T-helper 1 cell (primary cell): ENCODE measurements around the gene EPHB1.
"Not testable (repeated sequence)": the region's sequence is repeated elsewhere in the genome, so short reads cannot be mapped to it uniquely, and the experiment has no call there.

ENCODE experiments used
- DNase-seq, 5 donors: peaks; one replicate each; pipeline ENCODE4 v3.0.0-alpha.2; 2012 to 2020

EPHB1 gene

DNA sequence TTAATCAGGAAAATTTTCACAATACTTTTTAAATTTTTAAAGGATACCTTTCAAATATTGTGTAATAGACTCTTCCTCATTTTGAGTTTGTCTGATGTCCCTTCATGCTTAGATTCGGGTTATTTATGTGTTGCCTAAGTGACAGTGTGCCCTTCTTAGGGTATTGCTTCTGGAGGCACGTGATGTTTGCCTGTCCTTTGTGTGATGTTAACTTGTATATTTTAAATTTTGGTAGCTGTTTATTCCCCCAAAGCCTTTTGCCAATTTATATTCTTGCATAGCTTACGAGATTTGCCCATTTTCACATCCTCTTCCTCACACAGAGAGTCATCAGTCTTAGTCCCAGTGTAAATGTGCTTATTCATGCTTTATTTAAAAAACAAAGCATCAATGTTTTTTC is 433.1 kb downstream of the EPHB1 start:
- no peak for DNase-seq

DNA sequence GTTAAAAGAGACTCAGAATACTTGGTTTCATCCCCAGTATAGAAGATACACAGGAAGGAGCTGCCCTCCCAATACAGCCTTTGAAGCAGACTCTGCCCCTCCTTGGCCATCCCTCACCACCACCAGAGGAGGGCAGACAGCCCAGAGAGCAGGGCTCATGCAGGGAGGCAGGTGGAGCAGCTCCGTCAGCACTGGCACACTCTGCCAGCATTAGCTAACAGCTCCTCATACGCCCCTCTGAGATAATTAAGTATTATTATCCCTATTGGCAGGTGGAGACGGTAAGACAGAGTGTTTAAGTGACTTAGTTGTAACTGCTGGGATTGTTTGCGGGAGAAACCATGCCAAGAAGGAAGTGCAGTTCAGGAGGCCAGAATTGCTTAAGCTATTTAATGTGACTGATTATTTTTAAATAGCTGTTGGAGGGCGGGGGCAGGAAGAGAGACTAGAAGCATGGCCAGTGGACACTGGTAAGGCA is 434.0 kb downstream of the EPHB1 start:
- DNase-seq = no peak

DNA sequence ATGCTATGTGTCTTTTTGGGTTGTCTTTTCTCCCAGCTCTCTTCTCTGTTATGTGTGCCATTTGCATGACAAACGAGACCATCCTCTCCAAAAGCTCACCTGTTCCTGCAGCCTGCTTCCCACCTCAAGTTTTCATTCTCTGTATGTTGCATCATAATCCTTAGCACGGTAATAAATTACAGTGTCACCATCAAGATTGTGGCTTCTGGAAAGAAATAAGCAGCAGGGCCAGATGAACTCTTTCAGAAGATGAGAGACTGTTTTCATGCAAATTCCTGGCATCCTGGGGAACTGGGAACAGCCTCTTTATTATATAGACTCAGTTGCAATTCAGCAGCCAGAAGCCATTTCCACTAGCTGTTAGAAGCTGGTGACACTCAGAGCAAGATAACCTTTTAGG is 436.7 kb downstream of the EPHB1 start:
- no peak for DNase-seq

DNA sequence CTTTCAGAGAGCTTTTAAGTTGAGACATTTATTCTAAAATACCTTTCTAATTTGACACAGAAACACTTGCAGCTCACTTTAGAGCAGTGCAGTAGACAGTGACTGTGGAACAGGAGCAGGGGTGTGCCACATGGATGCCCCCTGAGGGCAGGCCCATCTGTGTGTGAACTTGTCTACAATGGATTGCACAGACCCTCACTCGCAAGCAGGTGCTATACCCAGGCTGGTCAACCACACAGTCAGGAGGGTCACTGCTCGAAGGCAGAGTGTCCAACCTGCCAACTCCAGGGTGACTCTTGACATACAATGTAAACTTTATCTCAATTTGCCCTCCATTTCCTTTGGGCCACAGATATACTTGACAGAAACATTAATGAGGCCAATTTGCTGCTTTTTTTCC is 437.2 kb downstream of the EPHB1 start:
- DNase-seq = no peak

DNA sequence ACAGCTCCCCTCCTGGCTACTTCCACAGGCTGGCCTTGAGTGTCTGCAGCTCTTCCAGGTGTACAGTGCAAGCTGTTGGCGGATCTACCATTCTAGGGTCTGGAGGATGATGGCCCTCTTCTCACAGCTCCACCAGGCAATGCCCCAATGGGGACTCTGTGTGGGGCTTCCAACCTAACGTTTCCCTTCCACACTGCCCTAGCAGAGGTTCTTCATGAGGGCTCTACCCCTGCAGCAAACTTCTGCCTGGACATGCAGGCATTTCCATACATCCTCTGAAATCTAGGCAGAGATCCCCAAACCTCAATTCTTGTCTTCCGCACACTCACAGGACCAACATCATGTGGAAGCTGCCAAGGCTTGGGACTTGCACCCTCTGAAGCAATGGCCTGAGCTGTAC is 438.4 kb downstream of the EPHB1 start:
- not testable (repeated sequence) for DNase-seq

DNA sequence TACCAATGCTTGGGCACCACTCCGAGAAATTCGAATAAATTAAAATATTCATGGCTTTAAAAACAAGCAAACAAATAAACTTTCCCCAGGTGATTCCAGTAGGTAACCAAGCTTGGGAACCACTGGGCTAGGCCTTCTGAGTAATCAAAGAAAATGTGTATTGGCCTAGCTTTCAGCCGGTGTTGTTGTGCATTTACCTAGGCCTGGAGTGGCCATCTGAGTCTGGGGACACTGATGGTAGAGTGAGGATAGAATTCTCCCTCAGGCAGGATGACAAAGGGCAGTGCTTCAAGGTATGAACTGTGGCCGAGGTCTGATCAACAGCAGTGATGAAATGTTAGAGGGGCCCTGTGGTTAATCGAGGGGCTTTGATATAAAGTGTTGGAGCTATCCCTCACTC is 440.5 kb downstream of the EPHB1 start:
- no peak for DNase-seq

DNA sequence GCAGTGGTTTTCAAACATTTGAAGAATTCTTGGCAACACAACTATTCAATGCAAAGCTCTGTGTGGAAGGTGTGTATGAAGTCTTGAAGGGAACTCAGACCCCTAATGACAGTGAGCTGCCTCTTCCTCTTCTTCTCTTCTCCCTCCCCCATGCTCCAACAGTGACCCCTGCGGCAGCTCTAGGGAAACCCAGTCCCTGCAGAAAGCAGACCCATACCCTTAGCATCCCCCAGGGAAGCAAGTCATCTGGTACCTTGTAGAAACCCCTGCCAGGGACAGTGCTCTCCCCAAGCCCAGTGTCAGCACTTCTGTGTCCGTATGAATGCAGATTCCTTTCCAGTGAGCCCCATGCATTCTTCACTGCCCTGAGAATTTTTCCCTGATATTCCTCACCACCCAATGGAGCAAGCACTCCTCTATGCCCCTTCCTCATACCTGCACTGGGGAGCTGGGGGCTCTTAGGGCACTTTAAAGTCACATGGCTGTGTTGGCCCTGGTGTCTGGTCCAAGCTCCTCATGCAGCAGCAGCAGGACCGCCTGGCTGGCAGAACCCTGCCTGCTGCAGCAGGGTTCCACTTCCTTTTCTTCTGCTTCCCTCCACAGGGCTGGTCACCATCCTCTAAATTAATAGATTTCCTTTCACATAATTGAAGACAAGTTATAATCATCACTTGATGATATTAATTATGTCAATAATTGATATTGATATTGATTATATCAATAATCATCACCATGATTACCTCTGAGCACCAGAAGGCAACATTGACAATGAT is 442.5 kb downstream of the EPHB1 start:
- DNase-seq = no peak

DNA sequence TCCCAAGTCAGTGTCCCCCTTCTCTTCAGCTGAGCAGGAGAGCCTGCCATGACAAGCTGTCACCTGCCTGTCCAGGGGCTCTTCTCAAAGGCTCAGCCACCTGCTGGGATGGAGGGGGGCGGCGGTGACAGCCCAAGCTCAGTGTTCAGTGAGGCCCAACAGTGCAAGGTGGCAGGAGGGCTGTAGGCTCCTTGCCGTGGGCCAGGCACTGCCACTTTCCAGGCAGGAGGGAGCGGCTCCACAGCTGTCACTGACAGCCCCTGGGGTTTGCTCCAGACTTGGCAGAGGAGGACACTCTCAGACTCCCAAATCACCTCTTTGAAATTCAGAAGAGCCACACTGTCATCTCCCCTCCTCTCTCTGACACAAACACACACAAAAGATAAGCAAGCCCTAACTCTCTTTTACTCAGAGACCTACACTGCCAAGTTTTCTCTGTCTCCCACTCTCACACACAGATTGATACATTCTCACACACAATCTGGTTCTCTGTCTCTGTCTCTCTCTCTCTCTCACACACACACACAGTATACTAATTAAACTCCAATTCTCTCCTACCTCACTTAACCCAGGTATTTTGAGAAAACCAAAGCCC is 443.3 kb downstream of the EPHB1 start:
- DNase-seq = no peak

DNA sequence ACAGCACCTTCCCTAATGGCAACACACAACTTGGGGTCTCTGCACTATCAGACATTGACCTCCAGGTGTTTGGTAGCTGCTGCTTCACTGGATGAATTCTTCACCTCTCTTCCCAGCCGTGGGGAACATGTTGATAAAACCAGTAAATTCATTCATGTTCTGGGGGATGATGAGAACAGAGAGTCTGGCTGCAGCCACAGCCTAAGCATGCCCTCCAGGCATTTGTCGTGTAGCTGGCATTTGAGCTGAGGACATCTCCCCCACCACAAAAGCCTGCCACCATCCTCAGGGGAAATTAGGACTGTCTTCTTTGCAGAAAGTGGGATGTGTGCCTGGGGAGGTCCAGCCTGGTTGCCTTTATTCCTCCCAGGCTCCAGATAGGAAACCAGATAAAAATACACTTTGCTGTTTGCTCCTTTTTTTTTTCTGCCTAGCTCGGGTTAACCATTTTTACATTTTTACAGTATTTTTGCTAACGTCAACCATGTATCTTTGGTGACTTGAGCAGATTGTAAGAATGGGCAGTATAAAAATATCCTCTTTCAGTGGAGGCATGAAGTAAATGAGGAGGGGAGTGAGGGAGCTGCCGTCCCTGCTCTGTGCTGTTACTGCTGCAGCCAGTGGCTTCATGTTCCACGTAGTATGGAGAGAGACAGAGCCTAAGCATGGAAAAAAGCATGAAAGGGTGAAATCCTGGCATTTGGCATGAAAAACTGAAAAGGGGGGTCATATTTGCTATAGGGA is 444.0 kb downstream of the EPHB1 start:
- no peak for DNase-seq

DNA sequence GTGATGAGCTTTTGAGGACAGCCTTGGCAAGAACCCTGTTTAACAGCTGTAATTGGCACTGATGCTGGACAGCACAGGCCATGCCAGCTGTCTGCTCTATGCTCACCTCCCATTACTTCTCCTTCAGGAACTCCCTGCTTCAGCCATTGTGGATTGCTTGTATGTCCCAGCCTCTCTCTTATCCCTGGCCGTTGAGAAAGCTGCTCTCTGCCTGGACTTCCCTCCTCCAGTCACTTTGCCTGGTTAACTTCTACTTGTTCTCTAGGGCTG is 444.5 kb downstream of the EPHB1 start:
- no peak for DNase-seq

DNA sequence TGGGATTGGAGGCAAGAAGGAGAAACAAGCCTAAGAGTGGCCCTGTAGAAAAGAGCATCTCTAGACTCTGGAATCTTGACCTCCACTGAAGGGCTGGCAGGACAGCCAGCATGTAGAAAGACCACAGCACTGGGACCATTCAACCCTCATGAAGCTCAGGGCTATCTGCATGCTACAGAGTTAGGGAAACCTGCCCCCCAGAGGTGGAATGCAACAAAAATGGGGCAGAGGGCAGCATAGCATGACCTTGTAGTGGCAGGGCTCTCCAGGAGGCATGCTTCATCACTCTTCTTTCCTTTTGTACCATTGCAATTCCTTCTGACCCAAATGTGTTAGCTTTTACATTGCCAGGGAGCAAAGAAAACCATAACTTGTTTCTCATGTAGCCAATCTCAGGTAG is 445.4 kb downstream of the EPHB1 start:
- DNase-seq = peak in 1 of 5 donors; percentile 6

DNA sequence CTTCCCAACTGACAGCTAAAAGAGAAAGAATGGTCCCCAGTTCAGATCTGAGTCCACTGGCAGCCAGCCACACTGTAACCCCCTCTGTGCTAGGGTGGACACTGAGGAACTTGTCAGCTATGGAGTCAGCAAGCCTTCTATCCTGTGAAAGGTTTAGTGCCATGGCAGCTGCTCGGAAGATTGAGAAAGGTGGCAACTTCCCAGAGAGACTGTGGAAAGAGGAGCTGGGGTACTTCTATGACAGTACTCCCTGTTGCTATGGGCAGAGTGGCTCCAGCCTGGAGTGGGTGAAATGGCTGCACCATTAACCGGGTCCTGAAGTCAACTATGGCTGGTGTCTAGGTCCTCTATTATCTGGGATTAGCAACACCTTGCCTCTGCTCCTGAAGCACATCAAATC is 447.2 kb downstream of the EPHB1 start:
- no peak for DNase-seq

DNA sequence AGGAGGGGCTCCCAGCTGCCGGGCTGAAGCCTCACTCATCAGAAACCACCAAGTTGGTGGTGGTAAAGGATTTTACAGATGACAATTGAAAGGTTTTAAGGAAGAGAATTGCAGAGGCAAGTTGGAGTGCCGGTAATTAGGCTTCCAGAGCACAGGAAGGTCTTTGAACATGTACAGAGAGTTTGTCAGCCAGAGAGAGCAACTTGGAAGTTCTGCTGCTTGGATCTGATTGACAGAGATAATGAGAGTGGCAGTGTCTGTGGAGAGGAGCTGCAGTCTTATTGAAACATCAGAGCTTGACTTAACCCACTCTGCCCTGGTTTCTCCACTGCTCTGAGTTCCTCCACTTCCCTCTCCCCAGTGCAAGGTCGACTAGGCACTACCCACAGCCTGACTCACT is 448.6 kb downstream of the EPHB1 start:
- DNase-seq = no peak

DNA sequence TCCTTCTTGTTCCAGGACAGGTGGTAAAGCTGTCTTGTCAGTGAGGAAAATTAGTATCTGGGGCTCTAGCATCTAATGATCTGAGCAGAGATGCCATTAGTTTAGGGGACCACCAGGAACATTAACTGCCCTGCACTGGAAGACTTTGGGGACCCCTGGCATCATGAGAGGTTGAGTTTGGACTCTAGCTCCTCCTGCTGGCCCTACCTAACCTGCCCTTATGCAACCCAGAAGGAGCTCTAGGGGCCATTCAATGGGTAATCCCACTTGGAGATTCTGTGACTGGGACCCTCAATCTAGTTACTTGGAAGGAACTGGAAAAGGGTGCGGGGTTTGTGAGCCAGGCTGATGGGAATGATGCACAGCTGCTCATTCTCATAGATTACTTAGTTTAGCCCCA is 451.0 kb downstream of the EPHB1 start:
- no peak for DNase-seq

DNA sequence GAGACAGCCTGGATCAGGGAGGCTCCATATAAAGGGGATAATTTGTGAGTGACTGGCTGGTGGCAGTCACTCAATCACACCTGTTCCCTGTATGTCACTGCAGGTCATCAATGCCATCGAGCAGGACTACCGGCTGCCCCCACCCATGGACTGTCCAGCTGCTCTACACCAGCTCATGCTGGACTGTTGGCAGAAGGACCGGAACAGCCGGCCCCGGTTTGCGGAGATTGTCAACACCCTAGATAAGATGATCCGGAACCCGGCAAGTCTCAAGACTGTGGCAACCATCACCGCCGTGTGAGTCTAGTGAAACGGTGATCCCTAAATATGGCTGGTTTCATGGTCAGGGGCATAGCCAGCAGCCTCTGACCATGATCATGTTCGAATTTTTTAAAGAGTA is 453.2 kb downstream of the EPHB1 start:
- no peak for DNase-seq

DNA sequence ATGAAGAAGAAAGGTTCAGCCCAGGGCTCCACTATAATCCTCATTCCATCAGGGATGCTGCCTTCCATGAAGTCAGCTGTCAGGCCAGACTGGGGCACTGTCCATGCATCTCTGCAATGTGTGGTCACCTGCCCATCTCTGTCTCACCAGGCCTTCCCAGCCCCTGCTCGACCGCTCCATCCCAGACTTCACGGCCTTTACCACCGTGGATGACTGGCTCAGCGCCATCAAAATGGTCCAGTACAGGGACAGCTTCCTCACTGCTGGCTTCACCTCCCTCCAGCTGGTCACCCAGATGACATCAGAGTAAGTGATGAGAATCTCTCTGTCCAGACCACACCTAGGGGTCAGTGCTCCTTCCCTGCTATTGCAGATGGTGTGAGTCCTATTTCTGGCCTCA is 454.1 kb downstream of the EPHB1 start:
- DNase-seq = no peak

DNA sequence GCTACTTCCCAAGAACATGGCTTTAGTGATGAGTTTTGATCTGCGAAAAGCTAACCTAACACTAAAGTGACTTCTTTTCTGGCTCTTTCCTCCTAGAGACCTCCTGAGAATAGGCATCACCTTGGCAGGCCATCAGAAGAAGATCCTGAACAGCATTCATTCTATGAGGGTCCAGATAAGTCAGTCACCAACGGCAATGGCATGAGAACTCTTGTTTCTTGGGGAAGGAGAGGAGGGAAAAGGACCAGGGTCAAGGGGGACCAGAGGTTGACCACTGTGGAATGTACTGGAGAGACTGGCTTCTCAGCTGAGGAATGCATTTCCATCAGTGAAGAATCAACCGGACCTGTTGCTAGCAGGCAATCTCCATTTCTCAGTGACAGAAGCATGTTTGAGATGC is 463.9 kb downstream of the EPHB1 start:
- DNase-seq = no peak

DNA sequence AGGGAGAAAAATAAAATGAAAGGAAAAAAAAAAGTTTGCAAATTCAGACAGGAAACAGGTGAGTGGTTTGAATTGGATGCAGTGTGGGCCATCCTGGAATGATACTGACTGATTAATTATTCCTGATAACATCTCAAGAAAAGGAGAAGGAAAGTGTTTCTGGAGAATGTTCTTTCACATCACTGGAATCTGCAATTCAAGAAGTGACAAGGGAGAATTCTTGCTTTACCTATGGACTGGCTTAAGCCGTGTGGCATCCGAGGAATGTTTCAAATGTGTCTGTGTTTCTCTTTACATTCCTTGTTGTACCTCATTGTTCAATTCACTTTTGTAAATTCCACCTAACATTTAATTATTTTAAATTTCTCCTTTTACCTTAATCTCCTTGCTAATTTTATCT is 465.0 kb downstream of the EPHB1 start:
- no peak for DNase-seq

DNA sequence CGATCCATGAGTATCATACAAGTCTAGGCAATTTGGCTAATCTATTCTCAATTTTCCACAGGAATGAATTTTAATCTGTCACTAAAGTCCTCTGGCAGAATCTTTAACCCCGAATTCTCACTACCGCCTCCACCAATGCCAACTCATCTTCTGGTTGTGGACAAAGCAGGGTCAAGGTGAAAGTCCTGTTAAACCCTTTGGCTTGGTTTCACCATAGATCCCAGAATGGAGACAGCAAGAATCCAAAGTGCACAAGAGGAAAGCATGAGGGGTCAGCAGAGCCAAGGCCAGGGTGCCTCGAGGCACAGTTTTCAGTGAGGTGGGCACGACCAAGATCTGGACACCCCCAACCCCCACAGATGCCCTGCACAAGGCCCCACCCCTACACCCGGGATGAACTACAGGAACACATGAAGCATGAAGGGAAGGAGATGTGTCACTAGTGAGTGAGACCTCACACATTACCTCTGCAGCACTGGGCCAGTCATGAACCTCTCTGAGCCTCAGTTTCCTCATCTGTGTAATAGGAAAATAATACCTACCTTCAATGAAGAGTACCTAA is 466.2 kb downstream of the EPHB1 start:
- no peak for DNase-seq

DNA sequence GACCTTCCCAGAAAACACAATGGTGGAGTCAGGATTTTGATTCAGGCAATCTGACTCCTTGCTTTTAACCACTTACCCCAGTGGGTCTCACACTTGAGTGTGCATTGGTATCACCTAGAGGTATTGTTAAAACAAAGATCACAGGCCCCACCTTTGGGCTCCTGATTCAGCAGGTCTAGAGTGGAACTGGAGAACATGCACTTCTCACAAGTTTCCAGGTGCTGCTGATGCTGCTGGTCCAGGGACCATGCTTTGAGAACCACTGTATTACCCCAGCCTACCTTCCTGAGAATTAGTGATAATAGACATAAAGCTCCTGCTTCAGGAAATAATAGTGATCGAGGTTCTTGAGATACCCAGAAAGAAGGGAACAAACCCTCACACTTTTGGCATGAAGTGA is 466.9 kb downstream of the EPHB1 start:
- DNase-seq = no peak

DNA sequence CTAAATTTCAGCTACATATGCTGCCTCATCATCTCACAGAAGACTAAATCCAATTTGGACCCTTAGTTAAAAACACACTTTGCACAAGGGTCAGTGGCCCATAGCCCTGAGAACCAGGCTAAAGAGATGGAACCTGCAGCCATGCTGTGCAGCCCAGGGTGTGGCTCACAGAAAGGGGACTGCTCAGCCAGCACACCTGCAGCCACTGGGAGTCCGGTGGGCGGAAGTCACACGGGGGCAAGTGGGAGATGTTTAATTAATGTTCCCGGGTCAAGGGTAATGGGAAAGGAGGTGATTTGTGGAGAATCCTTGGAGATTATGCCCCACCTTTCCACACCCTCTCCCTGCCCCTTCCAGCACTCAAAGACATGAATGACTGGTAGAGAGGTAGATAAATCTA is 467.4 kb downstream of the EPHB1 start:
- no peak for DNase-seq

DNA sequence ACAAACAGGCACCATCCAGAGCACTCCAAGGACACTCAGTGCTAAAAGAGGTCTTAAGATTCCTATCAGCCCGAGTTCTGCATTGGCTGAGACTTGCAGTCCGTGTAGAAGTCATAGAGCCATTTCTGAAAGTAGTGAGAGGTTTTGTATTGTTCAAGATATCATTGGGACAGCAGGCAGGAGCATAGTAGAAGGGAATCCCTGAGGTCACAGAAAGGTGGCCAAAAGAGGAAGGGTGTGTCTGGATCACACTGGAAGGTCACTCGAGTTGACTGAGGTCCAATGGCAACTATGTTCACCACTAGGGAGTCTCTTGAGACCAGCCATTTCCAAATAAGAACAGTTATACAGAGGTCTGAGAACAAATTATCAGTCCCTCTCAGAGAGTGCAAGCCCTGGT is 468.3 kb downstream of the EPHB1 start:
- DNase-seq = no peak

DNA sequence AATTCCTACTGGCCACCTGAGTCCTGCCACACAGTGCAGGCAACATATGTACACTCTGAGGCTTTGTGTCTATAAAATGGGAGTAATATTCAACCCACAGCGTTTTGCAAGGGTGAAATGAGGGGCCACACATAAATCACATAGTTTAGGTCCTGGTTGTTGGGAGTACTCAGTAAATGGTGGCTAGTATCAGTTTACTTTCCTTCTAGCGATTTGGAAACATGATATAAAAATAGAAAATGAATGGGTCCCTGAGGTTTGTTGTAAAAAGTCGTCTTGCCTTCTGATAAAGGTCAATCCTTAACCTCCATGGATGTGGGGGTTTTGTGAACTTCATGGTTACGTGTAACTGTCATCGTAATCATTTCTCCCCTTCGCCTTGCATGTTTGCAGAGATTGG is 472.4 kb downstream of the EPHB1 start:
- DNase-seq = no peak

DNA sequence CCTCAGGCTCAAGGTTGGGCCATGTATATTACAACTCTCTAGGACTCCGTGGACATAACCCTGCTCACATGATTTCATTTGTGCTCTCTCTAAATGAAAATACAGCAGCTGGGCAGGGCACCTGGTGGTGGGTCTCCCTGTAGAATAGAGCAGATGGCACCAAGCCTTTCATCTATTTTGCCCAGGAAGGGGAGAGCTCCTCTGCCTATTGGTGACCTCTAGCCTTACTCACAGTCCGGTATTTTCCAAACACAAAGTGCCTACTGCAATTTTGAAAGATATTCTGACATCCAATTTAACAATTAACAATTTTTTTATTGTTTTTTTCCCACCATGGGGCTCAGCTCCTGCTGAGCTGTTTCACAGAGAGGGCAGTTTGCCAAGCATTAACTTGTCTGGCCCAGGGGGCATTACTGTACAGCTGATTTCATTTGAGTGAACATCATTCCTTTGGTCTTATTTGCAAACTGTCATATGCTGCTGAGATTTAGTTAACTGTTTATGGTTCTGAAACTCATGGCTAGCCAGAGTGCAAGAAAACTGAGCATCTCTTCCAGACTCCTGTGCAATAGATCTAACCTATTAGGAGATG is 474.0 kb downstream of the EPHB1 start:
- DNase-seq = no peak
